Right forelimb (tissue), 1 donor: Measurements from ENCODE around the gene COMMD7.
"Not testable (repeated sequence)": the region's sequence is repeated elsewhere in the genome, so short reads cannot be mapped to it uniquely, and the experiment has no call there.

Source experiments
- DNase-seq: peaks from one replicate; pipeline ENCODE4 v3.0.0-alpha.2; 2018

Gene COMMD7

DNA sequence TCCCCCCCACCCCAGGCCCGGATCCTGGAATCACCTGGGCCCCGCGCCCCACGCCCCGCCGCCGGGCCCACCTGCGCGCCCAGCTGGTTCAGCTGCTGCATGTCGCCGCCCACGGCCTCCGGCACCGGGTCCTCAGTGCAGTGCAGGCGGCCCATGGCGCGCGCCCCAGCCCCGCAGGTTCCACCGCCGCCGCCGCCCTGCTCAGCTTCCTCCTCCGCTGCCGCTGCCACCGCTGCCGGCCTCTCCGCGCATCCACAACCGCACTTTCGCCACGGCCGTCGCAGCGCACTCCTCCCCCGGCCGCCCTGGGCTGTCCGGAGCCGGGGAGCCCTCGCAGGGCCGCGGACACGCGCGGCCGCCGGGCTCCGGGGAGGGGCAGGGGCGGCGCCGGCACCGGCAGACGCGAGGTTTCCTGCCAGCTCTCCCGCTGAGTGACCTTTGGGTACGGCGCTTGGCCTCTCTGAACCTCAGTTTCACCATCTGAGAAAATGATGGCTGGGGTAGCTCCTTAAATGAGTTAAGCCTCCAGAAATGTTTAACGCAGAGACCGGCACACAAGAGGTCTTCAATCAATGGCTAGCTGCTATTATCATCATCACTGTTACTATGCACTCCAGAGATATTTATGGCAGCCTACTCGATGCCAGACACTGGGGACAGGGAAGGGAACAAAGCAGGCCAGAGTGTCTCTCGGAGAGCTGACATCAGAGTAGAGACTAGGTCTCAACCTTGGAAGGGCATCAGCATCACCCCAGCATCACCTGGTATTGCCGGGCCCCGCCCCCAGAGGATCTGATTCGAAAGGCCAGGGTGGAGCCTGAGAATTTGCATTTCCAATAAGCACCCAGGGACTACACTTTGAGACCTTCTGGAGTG lies at the start of gene COMMD7:
Gene COMMD7 (minus strand): TSS at position 231 of the 876 bp plus-strand sequence. CDS start 76 bp downstream, at position 155.
- DNase-seq: peak; percentile 80

DNA sequence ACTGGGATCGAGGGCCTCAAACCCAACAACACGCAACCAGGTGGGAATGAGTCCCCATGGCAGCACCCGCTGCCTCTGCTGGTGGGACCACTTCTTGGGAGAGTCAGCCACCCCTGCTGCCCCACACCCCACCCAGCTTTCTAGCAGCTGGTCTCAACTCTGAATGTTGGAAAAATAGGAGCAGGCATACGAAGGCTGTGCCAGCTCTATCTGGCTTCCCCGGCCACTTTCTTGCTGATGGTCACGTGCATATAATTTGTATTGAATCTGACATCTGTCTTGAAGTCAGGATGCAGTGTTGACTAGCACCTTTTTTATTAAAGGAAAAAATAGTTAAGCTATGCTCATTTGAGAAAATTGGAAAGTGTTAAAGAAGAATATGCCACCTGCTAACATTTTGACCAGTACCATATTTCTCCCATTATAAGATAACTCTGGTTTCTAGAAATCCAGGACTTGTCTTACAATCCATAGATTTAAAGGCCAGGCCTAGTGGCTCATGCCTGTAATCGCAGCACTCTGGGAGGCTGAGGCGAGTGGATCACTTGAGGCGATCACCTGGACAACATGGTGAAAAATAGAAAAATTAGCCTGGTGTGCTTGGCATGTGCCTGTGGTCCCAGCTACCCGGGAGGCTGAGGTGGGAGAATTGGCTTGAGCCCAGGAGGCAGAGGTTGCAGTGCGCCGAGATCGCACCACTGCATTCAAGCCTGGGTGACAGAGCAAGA lies 49.6 kb upstream of the COMMD7 start:
- DNase-seq: no peak

DNA sequence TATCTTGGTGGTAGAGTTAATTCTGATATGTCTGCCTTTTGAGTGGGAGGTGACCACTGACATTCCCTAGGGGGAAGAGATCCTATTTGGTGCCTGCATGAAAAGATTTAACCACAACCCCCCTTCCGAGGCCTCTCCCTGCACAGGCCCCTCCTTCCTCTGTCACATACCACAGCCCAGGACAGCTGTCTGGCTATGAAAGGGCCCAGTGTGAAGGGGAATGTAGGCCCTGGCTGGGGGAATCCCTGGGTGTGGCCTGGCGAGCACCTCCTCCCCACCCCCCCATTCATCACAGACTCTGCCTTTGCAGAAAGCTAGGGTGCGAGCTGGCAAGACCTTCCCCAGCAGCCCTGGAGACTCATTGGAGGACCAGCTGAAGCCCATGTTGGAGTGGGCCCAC lies 49.0 kb upstream of the COMMD7 start:
- no peak for DNase-seq

DNA sequence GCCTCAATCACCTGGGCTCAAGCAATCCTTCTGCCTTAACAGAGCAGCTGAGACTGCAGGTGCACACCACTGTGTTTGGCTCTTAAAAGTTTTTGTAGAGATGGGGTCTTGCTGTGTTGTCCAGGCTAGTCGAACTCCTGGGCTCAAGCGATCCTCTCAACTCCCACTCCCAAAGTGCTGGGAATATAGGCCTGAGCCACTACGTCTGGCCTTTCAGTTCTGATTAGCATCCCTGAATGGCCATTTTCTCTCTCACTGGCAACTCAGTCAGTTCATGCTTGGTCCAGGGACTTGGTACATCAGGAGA lies 47.4 kb upstream of the COMMD7 start:
- DNase-seq: no peak

DNA sequence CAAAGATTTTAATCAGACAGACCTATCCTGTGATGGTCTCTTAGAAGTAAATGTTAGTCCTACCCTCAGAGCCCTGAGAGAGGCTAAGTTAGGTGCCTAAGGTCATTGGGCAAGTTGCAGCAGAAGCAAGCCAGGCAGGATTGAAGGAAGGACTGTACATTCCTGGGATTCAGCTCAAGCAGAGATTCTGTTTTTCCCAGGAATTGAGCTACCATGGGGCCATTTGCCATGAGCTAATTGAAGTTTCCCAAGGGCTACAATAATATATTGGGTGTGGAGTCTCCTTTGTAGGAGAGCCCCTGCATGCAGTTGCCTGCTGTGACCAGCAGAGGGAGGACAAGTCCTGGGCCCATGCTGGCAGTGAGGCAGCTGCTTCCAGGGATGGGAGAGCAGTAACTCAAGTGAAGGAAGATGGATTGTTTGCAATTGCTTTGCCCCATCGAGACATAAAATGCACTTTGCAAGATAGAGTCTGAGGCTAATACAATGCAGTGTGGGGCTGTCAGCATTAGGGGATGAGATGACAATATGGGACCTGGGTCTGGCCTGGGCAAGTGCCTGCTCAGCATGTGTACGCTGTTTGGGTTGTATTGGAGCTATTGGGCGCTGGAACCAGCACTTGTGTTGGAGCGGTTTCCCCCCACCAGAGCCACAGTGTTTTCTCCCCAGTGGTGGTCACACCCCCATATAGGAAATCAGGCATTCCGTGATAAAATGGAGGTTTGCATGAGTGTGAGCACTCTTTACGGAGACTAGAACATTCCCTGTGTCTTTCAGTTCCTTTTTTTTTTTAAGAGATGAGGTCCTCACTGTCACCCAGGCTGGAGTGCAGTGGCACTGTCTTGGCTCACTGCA lies 46.9 kb upstream of the COMMD7 start:
- DNase-seq: peak; percentile 80

DNA sequence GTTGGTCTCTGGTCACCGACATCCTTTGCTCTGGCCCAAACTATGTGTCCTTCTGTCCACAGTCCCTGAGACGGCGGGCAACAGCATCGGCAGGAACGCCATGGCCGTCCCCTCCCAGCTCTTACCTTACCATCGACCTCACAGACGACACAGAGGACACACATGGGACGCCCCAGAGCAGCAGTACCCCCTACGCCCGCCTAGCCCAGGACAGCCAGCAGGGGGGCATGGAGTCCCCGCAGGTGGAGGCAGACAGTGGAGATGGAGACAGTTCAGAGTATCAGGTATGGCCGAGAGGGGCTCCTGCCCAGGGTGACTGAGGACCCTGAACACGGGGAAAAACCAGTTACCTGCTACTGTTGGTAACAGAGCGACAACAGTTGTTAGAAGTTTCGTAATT lies 43.9 kb upstream of the COMMD7 start:
- DNase-seq: no peak

DNA sequence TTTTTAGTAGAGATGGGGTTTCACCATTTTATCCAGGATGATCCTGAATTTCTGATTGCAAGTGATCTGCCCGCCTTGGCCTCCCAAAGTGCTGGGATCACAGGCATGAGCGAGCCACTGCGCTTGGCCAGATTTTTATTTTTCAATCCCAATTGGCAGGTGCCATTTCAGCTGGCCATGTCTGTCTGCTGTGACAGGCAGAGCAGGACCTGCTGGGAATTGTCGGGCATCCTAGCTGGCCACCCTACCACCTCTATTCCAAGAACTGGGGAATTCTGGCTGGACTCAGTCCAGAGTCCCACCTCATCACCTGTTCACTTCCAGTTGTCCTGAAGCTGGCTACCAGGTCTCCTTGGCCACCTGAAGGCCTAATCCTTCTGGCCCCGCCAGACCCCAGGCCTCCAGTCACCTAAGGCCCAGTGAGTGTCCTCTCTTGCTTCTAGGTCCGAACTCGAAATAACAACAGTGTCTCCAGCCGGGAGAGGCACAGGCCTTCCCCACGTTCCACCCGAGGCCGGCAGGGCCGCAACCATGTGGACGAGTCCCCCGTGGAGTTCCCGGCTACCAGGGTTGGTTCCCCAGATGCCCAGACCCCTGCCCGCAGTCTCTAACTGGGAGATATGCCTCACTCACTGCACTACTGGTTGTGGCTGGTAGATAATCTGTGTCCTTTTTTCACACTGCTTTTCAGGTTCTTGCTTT lies 42.9 kb upstream of the COMMD7 start:
- DNase-seq: no peak

DNA sequence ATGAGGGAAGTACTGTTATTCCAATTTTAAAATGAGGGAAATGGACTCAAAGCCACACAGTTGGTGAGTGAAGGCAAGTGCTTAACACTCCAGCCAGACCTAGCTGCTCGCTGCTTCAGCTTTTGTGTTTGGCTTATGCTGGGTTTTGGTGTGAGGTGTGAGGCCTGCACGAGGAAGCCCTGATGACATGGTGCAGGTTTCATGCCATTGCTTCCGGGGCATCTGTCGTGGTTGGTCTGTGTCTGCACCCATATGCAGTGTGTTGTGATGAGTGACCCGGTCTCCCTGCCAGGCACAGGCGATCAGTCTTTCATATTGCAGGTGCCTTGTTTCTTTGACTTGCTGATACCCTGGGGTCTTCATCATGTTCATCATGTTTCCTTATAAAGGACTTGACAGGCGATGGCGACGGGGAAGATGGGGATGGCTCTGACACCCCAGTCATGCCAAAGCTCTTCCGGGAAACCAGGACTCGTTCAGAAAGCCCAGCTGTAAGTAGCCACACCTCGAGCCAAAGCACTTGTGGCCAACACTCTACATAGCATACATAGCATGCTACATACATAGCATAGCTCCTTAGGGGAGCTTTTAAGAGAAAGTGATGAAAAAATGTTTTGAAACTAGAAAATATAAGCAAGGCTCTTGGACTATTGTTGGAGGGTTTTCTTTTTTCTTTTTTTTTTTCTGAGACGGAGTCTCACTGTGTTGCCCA lies 41.3 kb upstream of the COMMD7 start:
- DNase-seq: no peak

DNA sequence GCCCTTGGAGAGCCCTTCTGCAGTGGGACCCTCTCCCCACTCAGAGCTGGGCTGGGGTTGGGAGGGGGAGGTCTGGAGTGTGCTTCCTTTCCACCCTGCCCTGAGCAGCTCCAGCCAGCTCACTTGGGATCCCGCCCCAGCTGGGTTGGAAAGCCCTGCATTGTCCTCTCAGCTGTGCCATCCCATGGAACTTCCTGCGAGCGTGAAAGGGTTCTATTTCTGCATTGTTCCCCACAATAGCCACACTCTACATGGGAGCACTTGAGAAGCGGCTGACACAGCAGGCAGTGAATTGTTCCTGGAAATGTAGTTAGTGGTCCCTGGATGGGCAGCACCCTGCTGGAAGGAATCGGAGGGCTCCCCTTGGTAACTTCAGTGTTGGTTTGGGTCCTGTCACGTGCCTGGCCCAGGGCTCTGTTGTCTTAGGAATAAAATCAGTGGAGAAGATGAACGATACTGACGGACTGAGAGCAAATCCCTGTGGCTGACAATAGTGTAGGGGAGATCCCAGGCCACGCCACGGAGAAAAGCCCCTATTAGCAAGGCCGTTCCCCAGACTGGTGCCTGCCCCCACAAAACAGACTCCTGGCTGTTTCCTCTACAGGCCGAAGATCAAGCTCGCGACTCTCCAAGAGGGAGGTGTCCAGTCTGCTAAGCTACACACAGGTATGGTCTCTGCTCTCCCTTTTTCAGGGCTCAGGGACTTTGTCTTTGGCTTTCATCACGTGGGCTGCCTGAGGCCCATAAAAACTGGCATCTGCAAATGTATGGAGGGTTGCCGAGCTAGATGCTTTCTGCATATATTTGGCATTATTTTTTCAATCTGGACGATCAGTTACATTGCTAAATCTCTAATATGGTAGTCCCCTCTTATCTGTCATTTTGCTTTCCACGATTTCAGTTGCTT lies 37.7 kb upstream of the COMMD7 start:
- no peak for DNase-seq

DNA sequence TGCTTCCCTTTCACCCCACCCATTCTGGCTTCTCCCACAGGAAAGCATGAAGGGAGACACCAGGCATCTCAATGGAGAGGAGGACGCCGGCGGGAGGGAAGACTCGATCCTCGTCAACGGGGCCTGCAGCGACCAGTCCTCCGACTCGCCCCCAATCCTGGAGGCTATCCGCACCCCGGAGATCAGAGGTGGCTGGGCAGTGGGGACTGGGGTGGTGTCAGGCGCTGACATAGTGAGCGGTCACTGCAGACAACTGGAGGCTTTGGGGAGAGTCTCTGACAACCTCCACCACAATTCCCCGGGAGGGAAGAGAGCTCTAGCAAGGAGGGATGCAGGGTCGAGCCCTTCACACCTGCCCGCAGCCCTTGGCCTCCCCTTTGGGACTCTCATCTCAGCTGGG lies 37.0 kb upstream of the COMMD7 start:
- no peak for DNase-seq

DNA sequence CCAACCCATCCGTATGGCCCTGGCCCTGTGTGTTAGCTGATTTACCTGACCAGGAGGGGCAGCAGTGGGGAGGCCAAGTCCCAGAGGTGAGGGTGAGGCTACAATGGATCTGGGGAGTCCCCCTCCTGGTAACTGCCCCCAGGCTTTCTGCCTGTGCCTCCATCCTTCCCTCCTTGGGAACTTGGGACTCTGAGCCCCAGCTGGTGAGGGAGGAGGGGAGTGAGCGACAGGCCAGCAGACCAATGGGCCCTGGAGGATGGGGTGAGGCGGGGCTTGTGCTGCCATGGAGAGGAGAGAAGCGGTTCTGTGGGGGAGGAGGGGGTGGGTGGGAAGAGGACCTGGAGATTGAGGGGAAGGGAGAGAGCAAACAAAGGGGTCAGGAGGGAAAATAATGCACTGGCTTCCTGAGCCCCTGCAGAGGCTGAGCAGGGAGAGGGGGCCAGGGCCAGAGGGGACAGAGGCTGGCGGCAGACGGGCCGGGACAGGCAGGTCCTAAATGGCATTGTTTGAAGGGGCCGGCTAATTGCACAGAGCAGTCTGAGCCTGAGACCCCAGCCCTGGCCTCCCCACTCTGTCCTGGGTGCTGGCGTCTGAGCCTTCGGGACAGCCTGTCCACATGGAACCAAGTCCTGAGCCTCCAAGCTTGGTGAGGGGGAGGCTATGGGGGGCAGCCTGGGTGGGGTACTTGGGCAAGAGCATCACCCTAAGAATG lies 36.4 kb upstream of the COMMD7 start:
- DNase-seq: no peak

DNA sequence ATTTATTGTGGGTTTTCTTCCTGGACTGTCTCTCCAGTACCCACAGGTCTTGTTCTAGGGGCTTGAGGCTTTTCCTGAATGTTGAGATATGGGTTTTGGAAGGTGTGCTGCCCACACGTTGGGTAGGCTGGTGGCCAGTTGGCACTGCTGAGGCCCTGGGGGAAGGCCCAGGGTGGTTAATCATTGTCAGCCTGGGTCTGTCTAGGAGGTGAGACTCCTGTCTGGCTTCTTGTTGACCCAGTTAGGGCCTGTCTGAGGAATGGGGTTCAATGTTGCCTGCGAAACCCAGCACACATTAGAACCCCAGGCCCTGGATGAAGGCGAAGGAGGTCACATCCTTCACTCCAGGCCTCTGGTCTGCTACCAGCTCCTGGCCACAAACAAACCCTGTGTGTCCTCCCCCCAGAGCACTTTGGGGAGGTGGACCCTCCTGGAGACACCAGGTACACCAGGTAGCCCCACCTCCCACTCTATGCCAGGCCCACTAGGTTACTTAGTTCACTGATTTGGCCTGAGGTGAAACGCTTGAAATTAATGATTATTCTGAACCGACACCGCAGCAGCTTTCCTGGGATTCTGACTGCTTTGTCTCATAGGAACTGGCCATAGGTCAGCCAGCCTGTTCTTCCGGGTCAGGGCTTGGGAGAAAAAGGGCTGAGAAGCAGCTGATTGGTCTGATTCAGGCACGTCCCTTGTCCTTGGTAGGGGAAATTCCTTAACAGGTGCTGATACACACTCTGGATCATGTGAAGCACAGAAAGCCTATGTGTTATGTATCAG lies 34.1 kb upstream of the COMMD7 start:
- no peak for DNase-seq

DNA sequence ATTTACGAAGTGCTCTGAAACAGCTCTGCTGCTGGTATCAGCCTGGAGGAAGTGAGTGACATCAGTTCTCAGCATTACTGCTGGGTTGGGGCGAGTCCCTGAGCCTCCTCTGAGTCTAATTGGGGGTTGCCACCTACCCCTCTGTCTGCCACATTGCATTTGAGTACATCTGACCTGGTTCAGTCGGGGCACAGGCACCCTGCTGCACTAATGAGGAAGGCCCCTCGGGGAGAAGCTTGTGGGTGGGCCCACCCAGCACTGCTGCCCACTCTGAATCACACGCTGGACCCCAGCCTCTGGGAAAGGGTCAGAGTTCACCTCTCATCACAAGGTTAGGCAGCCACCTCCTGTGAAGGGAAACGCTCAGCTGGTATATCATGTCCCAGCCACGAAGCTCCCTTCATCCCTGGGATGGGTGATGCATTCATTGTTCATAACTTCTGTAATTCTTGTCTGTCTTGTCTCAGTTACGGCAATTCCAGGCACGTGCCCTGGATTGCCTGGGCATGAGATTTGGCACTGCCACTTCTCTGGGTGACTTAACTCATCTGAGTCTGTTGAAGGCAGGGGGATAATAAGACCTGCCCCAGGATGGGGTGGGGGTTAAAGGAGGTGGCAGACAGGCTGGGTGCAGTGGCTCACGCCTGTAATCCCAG lies 32.2 kb upstream of the COMMD7 start:
- no peak for DNase-seq

DNA sequence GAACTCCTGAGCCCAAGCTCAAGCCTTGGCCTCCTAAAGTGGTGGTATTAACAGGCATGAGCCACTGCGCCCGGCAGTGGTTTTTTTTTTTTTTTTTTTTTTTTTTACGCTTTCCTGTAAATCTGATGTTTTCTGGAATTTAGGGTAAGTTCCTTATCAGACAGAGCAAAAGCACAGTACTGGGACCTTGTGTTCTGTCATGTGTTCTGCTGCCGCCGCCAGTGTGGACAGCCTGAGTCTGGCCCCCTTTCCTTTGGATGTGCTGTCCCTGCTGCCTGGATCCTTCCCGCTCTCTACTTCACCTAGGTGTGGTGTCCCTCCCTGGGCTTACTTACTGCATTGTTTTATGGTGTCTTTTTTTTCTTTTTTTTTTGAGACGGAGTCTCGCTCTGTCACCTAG lies 30.6 kb upstream of the COMMD7 start:
- DNase-seq: no peak

DNA sequence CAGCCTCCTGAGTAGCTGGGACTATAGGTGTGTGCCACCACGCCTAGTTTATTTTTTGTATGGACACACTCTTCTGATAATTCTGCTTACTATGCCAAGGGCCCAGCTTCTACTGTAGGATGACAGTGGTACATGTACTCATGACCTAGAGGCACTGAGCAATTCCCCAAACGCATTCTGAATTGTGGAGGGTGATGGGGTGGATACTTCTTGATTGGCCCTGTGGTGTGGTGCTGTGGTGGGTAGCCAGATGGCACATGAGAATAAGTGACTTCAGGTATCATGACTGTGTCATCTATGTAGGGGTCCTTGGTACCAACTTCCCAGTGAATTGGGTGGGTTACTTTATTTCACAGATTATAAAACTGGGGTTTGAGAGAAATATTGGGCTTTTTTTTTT lies 30.0 kb upstream of the COMMD7 start:
- no peak for DNase-seq

DNA sequence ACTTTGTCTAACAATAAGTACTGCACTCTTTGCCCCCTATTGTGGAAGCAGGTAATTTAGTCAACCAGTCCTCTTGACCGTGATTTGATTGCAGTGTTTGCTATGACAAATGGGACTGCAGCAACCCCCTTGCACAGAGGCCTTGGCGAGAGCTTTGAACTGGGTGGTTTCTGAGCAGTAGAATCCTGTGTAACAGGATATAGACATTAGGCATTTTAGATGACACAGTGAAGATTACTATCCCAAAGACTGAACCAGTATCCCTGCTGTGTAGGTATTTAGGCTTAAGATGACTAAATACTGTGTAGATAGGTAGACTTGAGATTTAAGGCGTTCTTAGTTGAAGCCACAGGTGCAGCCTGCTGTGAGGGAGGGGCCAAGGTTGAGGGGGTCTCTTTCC lies 28.8 kb upstream of the COMMD7 start:
- no peak for DNase-seq

DNA sequence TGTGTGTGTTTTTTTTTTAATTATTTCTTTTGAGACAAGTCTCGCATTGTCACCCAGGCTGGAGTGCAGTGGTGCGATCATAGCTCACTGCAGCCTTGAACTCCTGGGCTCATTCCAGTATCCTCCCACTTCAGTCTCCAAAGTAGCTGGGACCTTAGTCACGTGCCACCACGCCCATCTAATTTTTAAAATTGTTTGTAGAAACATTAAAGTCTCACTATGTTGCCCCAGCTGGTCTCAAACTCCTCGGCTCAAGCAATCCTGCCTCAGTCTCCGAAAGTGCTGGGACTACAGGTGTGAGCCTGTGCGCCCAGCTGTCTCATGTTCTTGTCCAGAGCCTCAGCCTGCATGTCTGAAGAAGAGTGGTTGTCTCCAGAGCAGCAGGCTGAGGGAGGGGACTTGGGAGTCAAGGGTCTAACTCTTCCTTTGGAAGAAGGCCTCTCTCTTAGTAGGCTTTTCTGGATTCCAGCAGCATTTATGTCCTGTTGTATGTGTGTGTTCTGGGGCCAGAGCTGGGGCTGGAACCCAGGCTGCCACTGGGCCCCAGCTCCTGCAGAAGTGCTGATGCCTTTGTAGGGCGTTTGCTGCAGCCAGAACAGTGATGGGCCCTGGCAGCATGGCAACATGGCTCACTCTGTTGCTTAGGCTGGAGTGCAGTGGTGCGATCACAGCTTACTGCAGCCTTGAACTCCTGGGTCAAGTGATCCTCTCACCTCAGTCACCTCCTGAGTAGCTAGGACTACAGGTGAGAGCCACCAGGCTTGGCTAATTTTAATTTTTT lies 24.3 kb upstream of the COMMD7 start:
- no peak for DNase-seq

DNA sequence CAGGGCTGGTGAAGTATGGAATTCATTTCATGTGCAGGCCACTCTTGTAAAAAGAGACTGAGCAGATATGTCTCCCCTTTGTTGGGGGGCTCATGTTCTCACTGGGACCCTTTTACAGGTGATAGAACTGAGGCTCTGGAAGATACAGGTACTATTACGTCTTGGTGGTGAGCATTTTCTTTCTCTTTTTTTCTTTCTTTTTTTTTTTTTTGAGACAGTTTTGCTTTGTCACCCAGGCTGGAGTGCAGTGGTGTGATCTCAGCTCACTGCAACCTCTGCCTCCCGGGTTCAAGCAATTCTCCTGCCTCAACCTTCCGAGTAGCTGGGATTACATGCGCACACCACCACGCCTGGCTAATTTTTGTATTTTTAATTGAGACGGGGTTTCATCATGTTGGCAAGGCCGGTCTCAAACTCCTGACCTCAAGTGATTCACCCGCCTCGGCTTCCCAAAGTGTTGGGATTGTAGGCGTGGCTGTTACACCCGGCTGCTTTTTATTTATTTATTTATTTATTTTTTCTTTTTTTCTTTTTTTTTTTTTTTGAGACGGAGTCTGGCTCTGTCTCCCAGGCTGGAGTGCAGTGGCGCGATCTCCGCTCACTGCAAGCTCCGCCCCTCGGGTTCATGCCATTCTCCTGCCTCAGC lies 22.1 kb upstream of the COMMD7 start:
- not testable (repeated sequence) for DNase-seq
